Measurements from ENCODE around the gene PKHD1. TPM values are rescaled to one million over a fixed set of nuclear protein-coding genes. Genes with fewer than 3 reads are reported as not detected.

Gene PKHD1
- total RNA-seq, 1 donor from 2014 or later, result not detected

DNA sequence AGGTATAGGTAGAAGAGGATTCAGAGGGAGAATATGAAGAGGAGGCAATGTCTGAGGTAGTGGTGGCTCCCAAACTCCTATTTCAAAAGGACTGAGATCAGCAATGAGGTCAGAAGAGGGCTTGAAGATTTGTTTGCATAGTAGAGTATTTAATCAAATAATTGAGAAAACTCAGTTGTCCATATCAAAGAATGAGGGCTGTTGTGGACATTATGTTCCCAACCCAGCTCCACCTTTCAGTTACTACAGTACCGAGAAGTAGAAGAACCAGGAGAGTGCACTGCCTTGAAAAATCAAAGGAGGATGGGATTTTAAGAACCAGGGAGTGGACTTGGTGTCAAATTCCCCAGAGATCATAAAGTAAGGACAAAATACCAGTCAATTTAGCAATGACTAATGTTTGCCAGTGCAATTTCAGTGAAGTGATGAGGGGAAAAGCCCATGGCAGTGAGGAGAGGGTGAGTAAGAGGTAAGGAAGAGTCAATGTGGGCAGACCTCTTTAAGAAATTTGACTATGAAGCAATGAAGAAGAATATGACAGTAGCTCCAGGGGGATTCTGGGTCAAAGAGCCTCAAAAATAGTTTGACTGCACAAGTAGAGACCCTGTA is 382.4 kb downstream of the PKHD1 start:
- no peak overlapping the region for H3K4me3 ChIP-seq
- TF ChIP-seq, protein P1, sequence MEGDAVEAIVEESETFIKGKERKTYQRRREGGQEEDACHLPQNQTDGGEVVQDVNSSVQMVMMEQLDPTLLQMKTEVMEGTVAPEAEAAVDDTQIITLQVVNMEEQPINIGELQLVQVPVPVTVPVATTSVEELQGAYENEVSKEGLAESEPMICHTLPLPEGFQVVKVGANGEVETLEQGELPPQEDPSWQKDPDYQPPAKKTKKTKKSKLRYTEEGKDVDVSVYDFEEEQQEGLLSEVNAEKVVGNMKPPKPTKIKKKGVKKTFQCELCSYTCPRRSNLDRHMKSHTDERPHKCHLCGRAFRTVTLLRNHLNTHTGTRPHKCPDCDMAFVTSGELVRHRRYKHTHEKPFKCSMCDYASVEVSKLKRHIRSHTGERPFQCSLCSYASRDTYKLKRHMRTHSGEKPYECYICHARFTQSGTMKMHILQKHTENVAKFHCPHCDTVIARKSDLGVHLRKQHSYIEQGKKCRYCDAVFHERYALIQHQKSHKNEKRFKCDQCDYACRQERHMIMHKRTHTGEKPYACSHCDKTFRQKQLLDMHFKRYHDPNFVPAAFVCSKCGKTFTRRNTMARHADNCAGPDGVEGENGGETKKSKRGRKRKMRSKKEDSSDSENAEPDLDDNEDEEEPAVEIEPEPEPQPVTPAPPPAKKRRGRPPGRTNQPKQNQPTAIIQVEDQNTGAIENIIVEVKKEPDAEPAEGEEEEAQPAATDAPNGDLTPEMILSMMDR (IDR thresholded peaks at IDR 0.05), result no peak
- H3K27ac ChIP-seq, result no peak overlapping the region
- no peaks in the 10 kb centered on the region for H3K9me3 ChIP-seq
- no peaks in the 10 kb centered on the region for H3K36me3 ChIP-seq
- no peak for DNase-seq (ENCODE audit: low spot score in 2 of 2)
- H3K27me3 ChIP-seq, result no peaks in the 10 kb centered on the region
- intact Hi-C loops (cut with DNase I), result no loop called here
- H3K4me1 ChIP-seq, result no peaks in the 10 kb centered on the region

DNA sequence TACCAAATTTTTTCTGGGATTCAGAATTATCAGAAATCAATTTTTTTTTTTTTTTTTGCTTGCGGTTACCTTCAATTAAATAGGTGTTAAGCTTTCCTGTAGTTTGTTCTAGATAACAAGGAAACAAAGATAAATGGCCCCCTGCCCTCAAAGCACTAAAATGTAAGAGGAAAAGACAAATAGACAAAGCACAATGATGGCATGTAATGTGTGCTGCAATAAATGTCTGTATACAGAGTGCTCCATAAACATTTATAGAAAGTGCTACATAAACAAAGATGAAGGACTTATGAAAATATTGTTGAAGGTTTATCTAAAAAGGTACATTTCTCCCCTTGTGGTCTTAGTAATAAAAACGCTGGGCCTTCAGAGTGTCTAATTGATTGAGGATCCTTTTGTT is 384.6 kb downstream of the PKHD1 start:
- Histone ChIP-seq H3K9me3 (no peaks in the 10 kb centered on the region), H3K36me3 (no peaks in the 10 kb centered on the region), H3K4me3 (no peak overlapping the region), H3K4me1 (no peaks in the 10 kb centered on the region), H3K27me3 (no peaks in the 10 kb centered on the region), H3K27ac (no peak overlapping the region)
- intact Hi-C loops (cut with DNase I), result no loop called here
- DNase-seq (ENCODE audit: low spot score in 2 of 2), result no peak
- TF ChIP-seq, protein P1 (IDR thresholded peaks at IDR 0.05), result no peak

DNA sequence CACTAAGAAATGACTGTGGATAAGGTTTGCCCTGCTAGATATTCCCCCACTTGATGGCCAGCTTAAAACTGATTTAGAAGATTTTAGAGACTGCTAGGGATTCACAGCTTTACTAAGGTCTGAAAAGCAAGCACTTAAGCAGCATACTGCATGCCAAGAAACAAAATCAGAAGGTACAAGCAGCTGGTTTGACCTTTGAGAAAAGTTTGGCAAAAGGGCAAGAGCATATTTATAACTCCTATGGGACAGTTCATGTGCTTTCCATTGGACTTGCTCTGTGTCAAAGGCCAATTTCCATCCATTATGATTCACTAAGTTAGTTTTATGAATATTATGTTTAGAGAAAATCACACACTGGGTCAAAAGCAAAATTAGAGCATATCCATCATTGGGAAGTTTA is 402.8 kb downstream of the PKHD1 start:
- no peaks in the 10 kb centered on the region for H3K27me3 ChIP-seq
- intact Hi-C loops (cut with DNase I), result no loop called here
- no peak for DNase-seq (ENCODE audit: low spot score in 2 of 2)
- H3K9me3 ChIP-seq, result no peaks in the 10 kb centered on the region
- TF ChIP-seq, protein P1 (IDR thresholded peaks at IDR 0.05), result no peak
- no peak overlapping the region for H3K27ac ChIP-seq
- no peak overlapping the region for H3K4me3 ChIP-seq
- H3K4me1 ChIP-seq, result no peaks in the 10 kb centered on the region
- H3K36me3 ChIP-seq, result no peaks in the 10 kb centered on the region

DNA sequence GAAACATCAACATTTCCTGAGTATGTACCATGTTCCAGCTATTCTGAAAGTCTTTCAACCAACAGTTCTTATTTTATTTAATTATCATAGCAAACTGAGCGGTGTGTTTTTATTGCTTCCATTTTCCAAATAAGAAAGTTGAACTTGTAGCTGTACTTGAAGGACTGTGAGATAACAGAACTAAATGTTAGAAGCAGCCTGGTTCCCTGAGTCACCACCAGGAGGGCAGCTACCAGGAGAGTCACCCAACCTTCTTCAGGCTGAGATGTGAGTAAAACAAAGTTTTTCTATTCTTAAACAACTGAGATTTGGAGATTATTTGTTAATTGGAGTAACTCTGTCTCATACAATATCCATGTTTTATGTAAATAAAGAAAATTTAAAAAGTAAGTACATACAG is 403.4 kb downstream of the PKHD1 start:
- Histone ChIP-seq H3K36me3 (no peaks in the 10 kb centered on the region), H3K27ac (no peak overlapping the region), H3K27me3 (no peaks in the 10 kb centered on the region), H3K4me3 (no peak overlapping the region), H3K4me1 (no peaks in the 10 kb centered on the region), H3K9me3 (no peaks in the 10 kb centered on the region)
- TF ChIP-seq, protein P1 (IDR thresholded peaks at IDR 0.05), result no peak
- intact Hi-C loops (cut with DNase I), result no loop called here
- no peak for DNase-seq (ENCODE audit: low spot score in 2 of 2)

DNA sequence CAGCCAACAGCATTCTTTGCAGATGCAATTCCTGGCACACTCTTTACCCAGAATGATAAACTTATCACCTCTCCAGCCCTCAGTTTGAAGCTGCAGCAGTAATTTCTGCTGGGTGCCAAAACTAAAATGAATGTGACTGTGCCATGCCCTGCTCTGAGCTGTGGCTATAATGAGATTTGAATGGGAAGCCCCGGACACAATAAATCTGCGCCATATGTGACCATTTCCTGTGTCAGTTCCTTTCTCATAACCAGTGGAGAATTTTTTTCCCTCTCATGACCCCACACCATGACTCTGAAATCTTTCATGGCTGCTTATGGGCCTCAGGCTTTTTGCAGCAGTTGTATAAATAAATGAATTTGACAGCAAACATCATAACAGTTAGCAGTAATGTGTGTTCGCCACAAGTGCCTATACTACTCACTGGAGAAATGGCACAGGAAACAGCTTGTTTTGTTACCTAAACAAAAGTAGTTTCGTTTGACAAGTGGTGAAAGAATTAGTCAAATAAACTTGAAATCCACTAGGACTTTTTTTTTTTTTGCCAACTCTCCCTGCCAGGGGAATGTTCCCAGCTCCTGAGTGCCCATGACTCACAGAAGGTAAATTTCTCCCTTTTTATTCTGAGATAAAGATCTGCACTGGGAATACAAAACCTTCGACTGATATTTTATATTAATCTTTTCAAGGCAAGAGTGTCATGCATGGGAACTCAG is 408.4 kb downstream of the PKHD1 start:
- Histone ChIP-seq H3K4me3 (no peak overlapping the region), H3K36me3 (no peaks in the 10 kb centered on the region), H3K27ac (no peak overlapping the region), H3K9me3 (no peaks in the 10 kb centered on the region), H3K4me1 (no peaks in the 10 kb centered on the region), H3K27me3 (no peaks in the 10 kb centered on the region)
- intact Hi-C loops (cut with DNase I), result no loop called here
- DNase-seq (ENCODE audit: low spot score in 2 of 2), result no peak
- TF ChIP-seq, protein P1 (IDR thresholded peaks at IDR 0.05), result no peak
